Frontal cortex (tissue), 4 donors: ENCODE measurements around the gene UCHL5. TPM values are rescaled to one million over a fixed set of nuclear protein-coding genes. Genes with fewer than 3 reads are reported as not detected.
A peak's percentile ranks its signal among the peaks of the same experiment; 100 is the strongest.
"Not testable (repeated sequence)": the region's sequence is repeated elsewhere in the genome, so short reads cannot be mapped to it uniquely, and the experiment has no call there.

ENCODE experiments used
- DNase-seq, 2 donors: peaks; one replicate each; pipeline ENCODE4 v3.0.0; 2012; ENCODE audit warnings: low spot score in 2 of 2
- FAIRE-seq: peaks from 2 replicates; lab custom pipeline; 2012; peaks lifted over from hg19 to GRCh38; lab: Jason Lieb, UNC
- total RNA-seq: library from RNA; depleted of rRNA; stranded (reverse); fragments of >200 nt; gene quantifications from one replicate; pipeline ENCODE4 v1.2.3, GENCODE V29; 2014
- donor health status: control.
- donor health status: control.
- donor health status: control.

Gene UCHL5
- total RNA-seq, 1 donor from 2014 or later = 41.6 TPM

GRCh38 chr1:193066606-193067005, 7.4 kb upstream of the UCHL5 start:
- no peak for FAIRE-seq
- DNase-seq = no peak

GRCh38 chr1:193065954-193066353, 6.8 kb upstream of the UCHL5 start:
- FAIRE-seq (no peak), DNase-seq (no peak)

GRCh38 chr1:193062698-193063463, 3.7 kb upstream of the UCHL5 start:
- no peak for FAIRE-seq
- no peak for DNase-seq

GRCh38 chr1:193060938-193061337, 1.8 kb upstream of the UCHL5 start:
- DNase-seq = no peak
- FAIRE-seq = no peak

GRCh38 chr1:193060406-193060805, 1.2 kb upstream of the UCHL5 start:
- FAIRE-seq (no peak), DNase-seq (no peak)

GRCh38 chr1:193060115-193060403, 899 bp upstream of the UCHL5 start:
- DNase-seq (no peak), FAIRE-seq (no peak)

- peak in 1 of 2 donors; percentile 16 for DNase-seq
- FAIRE-seq = no peak
Observed at GRCh38 chr1:193058529-193059281, 455 bp downstream of the UCHL5 start.

GRCh38 chr1:193054169-193054675, 4.9 kb downstream of the UCHL5 start:
- no peak for DNase-seq

GRCh38 chr1:193048913-193049312, 10.2 kb downstream of the UCHL5 start:
- not testable (repeated sequence) for DNase-seq, FAIRE-seq

More at GRCh38 chr1:193054169-193054675, 4.9 kb downstream of the UCHL5 start:
- no peak for FAIRE-seq

GRCh38 chr1:193042766-193043691, 16.1 kb downstream of the UCHL5 start:
- DNase-seq (no peak), FAIRE-seq (no peak)

GRCh38 chr1:193040011-193040410, 19.1 kb downstream of the UCHL5 start:
- FAIRE-seq (no peak), DNase-seq (no peak)

- no peak for DNase-seq
- FAIRE-seq = no peak
Observed at GRCh38 chr1:193036337-193037047, 22.7 kb downstream of the UCHL5 start.

- DNase-seq (no peak), FAIRE-seq (no peak)
Observed at GRCh38 chr1:193033610-193034009, 25.6 kb downstream of the UCHL5 start.

- not testable (repeated sequence) for DNase-seq, FAIRE-seq
Observed at GRCh38 chr1:193032643-193033427, 26.3 kb downstream of the UCHL5 start.

- DNase-seq (no peak), FAIRE-seq (peak; percentile 63)
Observed at GRCh38 chr1:193031431-193031830, 27.7 kb downstream of the UCHL5 start.

GRCh38 chr1:193030280-193030679, 28.9 kb downstream of the UCHL5 start:
- DNase-seq (no peak), FAIRE-seq (no peak)

- FAIRE-seq = no peak
- no peak for DNase-seq
Observed at GRCh38 chr1:193025218-193025617, 33.9 kb downstream of the UCHL5 start.

- DNase-seq (peak; percentile 4), FAIRE-seq (peak; percentile 82)
Observed at GRCh38 chr1:193019442-193020026, 39.6 kb downstream of the UCHL5 start.
